Stimulated activated CD8-positive, alpha-beta memory T cell treated with anti-CD3 and anti-CD28 coated beads, Interleukin-15, amount 100 ng/mL, for 1 hour (primary cell): ENCODE data around the gene CALML5.

ENCODE experiments used
- DNase-seq: peaks from one replicate; pipeline ENCODE4 v3.0.0-alpha.2; 2020; ENCODE audit warnings: low read depth

The CALML5 gene

GRCh38 chr10:5515948-5516761 lies 16.8 kb upstream of the CALML5 start:
- DNase-seq = no peak

- DNase-seq = no peak
Observed at GRCh38 chr10:5514226-5514850, 15.0 kb upstream of the CALML5 start.

GRCh38 chr10:5512881-5513612 lies 13.7 kb upstream of the CALML5 start:
- DNase-seq = no peak

- no peak for DNase-seq
Observed at GRCh38 chr10:5512331-5512730, 13.0 kb upstream of the CALML5 start.

GRCh38 chr10:5511885-5512280 lies 12.5 kb upstream of the CALML5 start:
- DNase-seq = no peak

- DNase-seq = no peak
Observed at GRCh38 chr10:5511231-5511884, 12.0 kb upstream of the CALML5 start.

- no peak for DNase-seq
Observed at GRCh38 chr10:5510281-5511072, 11.1 kb upstream of the CALML5 start.

- no peak for DNase-seq
Observed at GRCh38 chr10:5509691-5510090, 10.3 kb upstream of the CALML5 start.

GRCh38 chr10:5509236-5509635 lies 9.9 kb upstream of the CALML5 start:
- no peak for DNase-seq

GRCh38 chr10:5508786-5509185 lies 9.4 kb upstream of the CALML5 start:
- DNase-seq = no peak

GRCh38 chr10:5508161-5508604 lies 8.8 kb upstream of the CALML5 start:
- DNase-seq = no peak

- DNase-seq = no peak
Observed at GRCh38 chr10:5507649-5508131, 8.3 kb upstream of the CALML5 start.

GRCh38 chr10:5506751-5507648 lies 7.6 kb upstream of the CALML5 start:
- no peak for DNase-seq

GRCh38 chr10:5506246-5506645 lies 6.9 kb upstream of the CALML5 start:
- no peak for DNase-seq

- DNase-seq = no peak
Observed at GRCh38 chr10:5504146-5505072, 5.0 kb upstream of the CALML5 start.

GRCh38 chr10:5503477-5503835 lies 4.1 kb upstream of the CALML5 start:
- no peak for DNase-seq

- DNase-seq = no peak
Observed at GRCh38 chr10:5502571-5503476, 3.5 kb upstream of the CALML5 start.

GRCh38 chr10:5502061-5502521 lies 2.7 kb upstream of the CALML5 start:
- no peak for DNase-seq
